Measurements from ENCODE around the gene LRRK1. TPM values are rescaled to one million over a fixed set of nuclear protein-coding genes. Genes with fewer than 3 reads are reported as not detected.

Gene LRRK1
- total RNA-seq, 2 experiments from 2014 or later, result 0.20 to 0.60 TPM

DNA sequence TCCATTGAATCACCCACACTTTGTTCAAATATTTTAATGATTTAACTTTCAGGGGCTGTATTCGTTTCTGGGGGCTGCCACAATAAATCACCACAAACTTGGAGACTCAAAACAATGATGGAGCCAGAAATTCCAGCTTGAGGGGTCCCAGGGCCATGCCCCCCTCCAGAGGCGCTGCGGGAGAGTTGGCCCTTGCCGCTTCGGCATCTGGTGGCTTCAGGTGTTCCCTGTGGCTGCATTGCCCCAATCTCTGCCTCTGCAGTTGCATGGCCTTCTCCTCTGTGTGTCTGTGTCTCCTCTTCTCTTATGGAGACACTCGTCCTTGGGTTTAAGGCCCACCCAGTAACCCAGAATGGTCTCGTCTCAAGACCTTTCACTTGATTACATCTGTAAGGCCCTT is 187.9 kb downstream of the LRRK1 start:
- CTCF ChIA-PET, result no interaction called here
- H3K27me3 Mint-ChIP-seq (ENCODE audit: low read depth), result no peaks in the 10 kb centered on the region

DNA sequence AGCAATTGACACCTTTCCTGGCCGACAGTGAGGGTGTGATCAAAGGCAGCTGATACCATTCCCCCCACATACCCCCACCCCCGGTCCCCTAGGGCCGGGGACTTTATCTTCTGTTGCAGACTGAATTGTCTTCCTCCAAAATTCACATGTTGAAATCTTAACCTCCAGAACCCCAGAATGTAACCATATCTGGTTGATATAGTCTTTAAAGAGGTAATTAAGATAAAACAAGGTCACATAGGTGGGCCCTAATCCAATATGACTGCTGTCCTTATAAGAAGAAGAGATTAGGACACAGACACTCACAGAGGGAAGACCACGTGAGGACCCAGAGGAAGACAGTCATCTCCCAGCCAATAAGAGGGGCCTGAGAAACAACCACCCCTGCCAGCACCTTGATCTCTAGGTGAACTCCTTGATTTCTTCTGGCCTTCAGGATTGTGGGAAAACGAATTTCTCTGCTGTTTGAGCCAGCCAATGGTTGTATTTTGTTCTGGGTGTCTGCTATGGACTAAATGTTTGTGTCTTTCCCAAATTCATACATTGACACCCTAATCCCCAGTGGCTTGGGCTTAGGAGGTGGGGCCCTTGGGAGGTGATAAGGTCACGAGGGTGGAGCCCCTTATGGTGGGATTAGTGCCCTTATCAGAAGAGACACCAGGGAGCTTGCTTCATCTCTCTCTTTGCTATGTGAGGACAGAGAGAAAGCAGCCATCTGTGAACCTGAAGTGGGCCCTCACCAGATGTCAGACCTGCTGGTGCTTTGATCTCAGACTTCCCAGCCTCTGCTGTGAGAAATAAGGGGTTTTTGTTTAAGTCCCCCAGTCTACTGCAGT is 188.7 kb downstream of the LRRK1 start:
- no peak for DNase-seq
- H3K4me1 Mint-ChIP-seq (ENCODE audit: low read depth), result no peaks in the 10 kb centered on the region
- no peak overlapping the region for H3K4me3 Mint-ChIP-seq
- no peaks in the 10 kb centered on the region for H3K36me3 Mint-ChIP-seq (ENCODE audit: low read depth)
- H3K9me3 Mint-ChIP-seq, result no peaks in the 10 kb centered on the region
- CTCF ChIA-PET, result no interaction called here
- intact Hi-C loops (cut with micrococcal nuclease), result no loop called here
- no peaks in the 10 kb centered on the region for H3K27me3 Mint-ChIP-seq (ENCODE audit: low read depth)
- H3K27ac Mint-ChIP-seq, result no peak overlapping the region

More for the DNA sequence above, 187.9 kb downstream of the LRRK1 start:
- Mint-ChIP-seq H3K9me3 (no peaks in the 10 kb centered on the region), H3K4me1 (ENCODE audit: low read depth) (no peaks in the 10 kb centered on the region), H3K36me3 (ENCODE audit: low read depth) (no peaks in the 10 kb centered on the region), H3K27ac (no peak overlapping the region), H3K4me3 (no peak overlapping the region)
- intact Hi-C loops (cut with micrococcal nuclease), result no loop called here
- no peak for DNase-seq

DNA sequence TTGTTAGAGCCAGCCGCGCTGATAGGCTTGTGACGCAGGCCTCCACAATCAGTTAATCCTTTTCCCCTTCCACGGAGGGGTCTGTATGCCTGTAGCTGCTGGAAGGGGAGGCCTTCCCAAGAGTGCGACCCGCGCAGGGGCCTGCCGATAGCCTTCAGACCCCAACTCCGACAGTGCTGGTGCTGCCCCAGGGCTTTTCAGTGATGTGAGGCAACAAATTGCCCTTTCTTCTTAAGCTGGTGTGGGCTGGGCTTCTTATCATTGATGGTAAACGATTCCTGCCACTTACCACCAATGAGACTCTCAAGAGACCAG is 189.3 kb downstream of the LRRK1 start:
- H3K27ac Mint-ChIP-seq, result no peak overlapping the region

GRCh38 chr15:101108791-101109190 is 189.6 kb downstream of the LRRK1 start:
- Mint-ChIP-seq H3K9me3 (no peaks in the 10 kb centered on the region), H3K27ac (no peak overlapping the region), H3K27me3 (ENCODE audit: low read depth) (no peaks in the 10 kb centered on the region), H3K4me1 (ENCODE audit: low read depth) (no peaks in the 10 kb centered on the region), H3K4me3 (no peak overlapping the region), H3K36me3 (ENCODE audit: low read depth) (no peaks in the 10 kb centered on the region)
- CTCF ChIA-PET, result no interaction called here
- intact Hi-C loops (cut with micrococcal nuclease), result no loop called here
- no peak for DNase-seq

More for the DNA sequence above, 189.3 kb downstream of the LRRK1 start:
- intact Hi-C loops (cut with micrococcal nuclease), result no loop called here
- Mint-ChIP-seq H3K4me1 (ENCODE audit: low read depth) (no peaks in the 10 kb centered on the region), H3K4me3 (no peak overlapping the region), H3K9me3 (no peaks in the 10 kb centered on the region), H3K36me3 (ENCODE audit: low read depth) (no peaks in the 10 kb centered on the region), H3K27me3 (ENCODE audit: low read depth) (no peaks in the 10 kb centered on the region)
- CTCF ChIA-PET, result no interaction called here
- no peak for DNase-seq

GRCh38 chr15:101110681-101111569 is 191.8 kb downstream of the LRRK1 start:
- Mint-ChIP-seq H3K9me3 (no peaks in the 10 kb centered on the region), H3K4me3 (no peak overlapping the region), H3K36me3 (ENCODE audit: low read depth) (no peaks in the 10 kb centered on the region), H3K27me3 (ENCODE audit: low read depth) (no peaks in the 10 kb centered on the region), H3K4me1 (ENCODE audit: low read depth) (no peaks in the 10 kb centered on the region), H3K27ac (no peak overlapping the region)
- CTCF ChIA-PET, result interaction anchor here (0.6 to 1.3 kb wide), 4 partner anchors 9 to 185 kb away, joined by 3 to 8 read pairs (median 4); no protein-coding TSS in a partner anchor
- intact Hi-C loops (cut with micrococcal nuclease), result no loop called here
- no peak for DNase-seq

- CTCF ChIA-PET, result interaction anchor here (0.6 to 1.2 kb wide), 3 partner anchors 22 to 184 kb away, joined by 3 to 8 read pairs (median 5); no protein-coding TSS in a partner anchor
- no peaks in the 10 kb centered on the region for H3K9me3 Mint-ChIP-seq
- no peak overlapping the region for H3K27ac Mint-ChIP-seq
- peaks cover 5% of the 10 kb centered on the region for H3K4me1 Mint-ChIP-seq (ENCODE audit: low read depth)
- intact Hi-C loops (cut with micrococcal nuclease), result no loop called here
- no peaks in the 10 kb centered on the region for H3K27me3 Mint-ChIP-seq (ENCODE audit: low read depth)
- no peaks in the 10 kb centered on the region for H3K36me3 Mint-ChIP-seq (ENCODE audit: low read depth)
- H3K4me3 Mint-ChIP-seq, result no peak overlapping the region
- DNase-seq, result no peak
Measured at GRCh38 chr15:101111570-101112262, 192.6 kb downstream of the LRRK1 start.

GRCh38 chr15:101112336-101113113 is 193.4 kb downstream of the LRRK1 start:
- DNase-seq, result no peak
- Mint-ChIP-seq H3K9me3 (no peaks in the 10 kb centered on the region), H3K4me1 (ENCODE audit: low read depth) (peaks cover 5% of the 10 kb centered on the region), H3K36me3 (ENCODE audit: low read depth) (no peaks in the 10 kb centered on the region), H3K27me3 (ENCODE audit: low read depth) (no peaks in the 10 kb centered on the region), H3K27ac (no peak overlapping the region), H3K4me3 (no peak overlapping the region)
- intact Hi-C loops (cut with micrococcal nuclease), result no loop called here
- CTCF ChIA-PET, result no interaction called here

DNA sequence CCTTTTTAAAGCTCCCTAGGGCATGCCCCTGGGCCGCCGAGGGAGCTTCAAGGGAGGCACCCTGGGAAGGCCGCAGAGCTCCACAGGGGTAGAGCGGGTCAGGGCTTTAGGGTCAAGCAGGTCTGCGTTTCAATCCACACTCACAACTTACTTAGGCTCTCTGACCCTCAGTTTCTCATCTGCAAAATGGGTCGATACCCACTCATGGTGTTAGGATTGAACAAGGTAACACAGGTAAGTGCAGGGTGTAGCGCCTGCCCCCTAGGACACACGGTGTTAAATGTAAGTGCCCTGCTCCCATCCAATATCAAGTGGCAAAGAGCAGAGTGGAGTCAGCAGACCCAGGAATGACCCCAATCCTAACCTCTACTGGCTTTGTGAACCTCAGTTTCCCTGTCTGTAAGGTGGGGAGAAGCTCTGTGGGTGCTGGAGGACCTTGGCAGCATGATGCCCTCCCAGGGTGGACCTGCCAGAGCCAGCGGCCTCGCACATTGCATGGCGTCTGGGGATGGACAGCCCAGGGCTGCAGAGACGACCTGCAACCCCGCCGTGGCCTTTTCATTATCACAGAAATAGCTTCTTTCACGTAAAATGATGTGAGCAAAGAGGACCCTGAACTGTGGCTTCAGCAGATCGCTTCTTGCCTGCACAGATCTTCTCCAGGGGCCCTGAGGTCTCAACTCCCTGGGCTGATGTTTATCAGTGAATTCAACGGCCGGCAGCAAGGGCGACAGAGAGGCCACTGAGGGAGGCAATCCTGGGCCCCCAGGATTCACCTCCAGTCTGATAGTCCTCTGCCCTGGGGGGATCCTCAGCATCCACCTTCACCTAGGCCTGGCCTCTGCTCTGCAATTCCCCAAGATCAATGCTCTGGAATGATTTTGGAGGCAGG is 194.2 kb downstream of the LRRK1 start:
- Mint-ChIP-seq H3K36me3 (ENCODE audit: low read depth) (no peaks in the 10 kb centered on the region), H3K27me3 (ENCODE audit: low read depth) (no peaks in the 10 kb centered on the region), H3K4me1 (ENCODE audit: low read depth) (peaks cover 5% of the 10 kb centered on the region), H3K9me3 (no peaks in the 10 kb centered on the region), H3K4me3 (no peak overlapping the region), H3K27ac (no peak overlapping the region)
- DNase-seq, result no peak
- intact Hi-C loops (cut with micrococcal nuclease), result no loop called here
- CTCF ChIA-PET, result interaction anchor here (1.4 kb wide), 1 partner anchor 14 kb away, joined by 6 read pairs; no protein-coding TSS in a partner anchor

DNA sequence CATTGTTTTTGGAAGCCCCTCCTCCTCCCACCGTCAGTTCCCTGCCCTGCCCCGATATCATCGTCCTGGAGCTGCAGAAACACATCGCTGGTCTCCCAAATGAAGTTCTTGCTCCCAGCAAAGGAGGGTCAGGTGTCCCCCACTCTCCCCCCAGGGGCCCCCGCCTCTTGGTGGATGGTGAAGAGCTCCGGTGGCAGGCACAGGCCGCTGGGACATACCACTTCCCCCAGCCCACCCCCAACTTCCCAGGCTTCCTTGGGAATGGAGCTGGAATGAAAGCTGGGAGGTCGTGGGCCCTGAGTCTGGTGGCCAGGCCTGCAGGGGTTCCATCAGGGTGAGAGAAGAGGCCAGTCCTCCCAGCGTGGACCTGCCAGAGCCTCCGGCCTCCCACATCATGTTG is 195.0 kb downstream of the LRRK1 start:
- no peaks in the 10 kb centered on the region for H3K9me3 Mint-ChIP-seq
- H3K4me1 Mint-ChIP-seq (ENCODE audit: low read depth), result peaks cover 5% of the 10 kb centered on the region
- no peak for DNase-seq
- H3K27ac Mint-ChIP-seq, result no peak overlapping the region
- intact Hi-C loops (cut with micrococcal nuclease), result no loop called here
- CTCF ChIA-PET, result interaction anchor here (1.1 to 1.4 kb wide), 2 partner anchors 13 to 91 kb away, joined by 3 to 6 read pairs; no protein-coding TSS in a partner anchor
- H3K4me3 Mint-ChIP-seq, result no peak overlapping the region
- no peaks in the 10 kb centered on the region for H3K36me3 Mint-ChIP-seq (ENCODE audit: low read depth)
- H3K27me3 Mint-ChIP-seq (ENCODE audit: low read depth), result no peaks in the 10 kb centered on the region

GRCh38 chr15:101114610-101115009 is 195.5 kb downstream of the LRRK1 start:
- Mint-ChIP-seq H3K27me3 (ENCODE audit: low read depth) (no peaks in the 10 kb centered on the region), H3K4me3 (no peak overlapping the region), H3K27ac (no peak overlapping the region), H3K4me1 (ENCODE audit: low read depth) (peaks cover 5% of the 10 kb centered on the region), H3K36me3 (ENCODE audit: low read depth) (no peaks in the 10 kb centered on the region), H3K9me3 (no peaks in the 10 kb centered on the region)
- no peak for DNase-seq
- intact Hi-C loops (cut with micrococcal nuclease), result no loop called here
- CTCF ChIA-PET, result interaction anchor here (1.1 to 1.4 kb wide), 2 partner anchors 13 to 92 kb away, joined by 3 to 6 read pairs; no protein-coding TSS in a partner anchor

- Mint-ChIP-seq H3K27me3 (ENCODE audit: low read depth) (no peaks in the 10 kb centered on the region), H3K4me1 (ENCODE audit: low read depth) (peaks cover 5% of the 10 kb centered on the region), H3K9me3 (no peaks in the 10 kb centered on the region), H3K4me3 (no peak overlapping the region), H3K36me3 (ENCODE audit: low read depth) (no peaks in the 10 kb centered on the region), H3K27ac (no peak overlapping the region)
- CTCF ChIA-PET, result no interaction called here
- DNase-seq, result no peak
- intact Hi-C loops (cut with micrococcal nuclease), result no loop called here
Measured at GRCh38 chr15:101115393-101115785, 196.2 kb downstream of the LRRK1 start.
